Neural cell (in vitro differentiated cells): Measurements from ENCODE around the gene LCLAT1. TPM values are rescaled to one million over a fixed set of nuclear protein-coding genes. Genes with fewer than 3 reads are reported as not detected.

Experiments used
- H2AFZ ChIP-seq: fragments of 200-600, 300-800 bp; sonication (generic), shearing (Covaris generic); 2 replicates; pipeline ENCODE4 v1.6.0; 2014; ENCODE audit warnings: low read depth, mild to moderate bottlenecking, antibody characterized with exemption, low read length, moderate library complexity
- H3F3A ChIP-seq: fragments of 200-600 bp; shearing (Covaris generic); 2 replicates; pipeline ENCODE4 v1.6.1; 2016; ENCODE audit warnings: mild to moderate bottlenecking, moderate library complexity, mixed read lengths, antibody characterized with exemption, low read length; ENCODE audit not compliant: insufficient read depth, poor library complexity, severe bottlenecking
- H3K27ac ChIP-seq: fragments of 200-600, 300-800 bp; sonication (generic), shearing (Covaris generic); 2 replicates; pipeline ENCODE4 v1.5.1; 2014; ENCODE audit warnings: mild to moderate bottlenecking, low read length, moderate library complexity
- H3K27me3 ChIP-seq: fragments of 300-800, 200-600 bp; sonication (generic), shearing (Covaris generic); 2 replicates; pipeline ENCODE4 v1.6.0; 2014; ENCODE audit warnings: mild to moderate bottlenecking, low read depth, low read length, moderate library complexity; ENCODE audit not compliant: insufficient read depth
- H3K36me3 ChIP-seq: fragments of 300-800, 200-600 bp; sonication (generic), shearing (Covaris generic); 2 replicates; pipeline ENCODE4 v1.5.1; 2014; ENCODE audit warnings: mild to moderate bottlenecking, antibody characterized with exemption, low read length, moderate library complexity; ENCODE audit not compliant: insufficient read depth
- H3K4me2 ChIP-seq: fragments of 300-800, 200-600 bp; sonication (generic), shearing (Covaris generic); 2 replicates; pipeline ENCODE4 v1.6.0; 2014; ENCODE audit warnings: mild to moderate bottlenecking, low read length
- H3K4me3 ChIP-seq: fragments of 300-800, 200-600 bp; sonication (generic), shearing (Covaris generic); 2 replicates; pipeline ENCODE4 v1.5.1; 2014; ENCODE audit warnings: mild to moderate bottlenecking, low read length, moderate library complexity
- H3K79me2 ChIP-seq: fragments of 200-600 bp; shearing (Covaris generic); replicated peaks from 2 replicates; pipeline ENCODE4 v1.6.0; 2014; ENCODE audit warnings: mild to moderate bottlenecking, low read length, moderate library complexity; ENCODE audit not compliant: insufficient read depth
- H3K9ac ChIP-seq: fragments of 300-800, 200-600 bp; sonication (generic), shearing (Covaris generic); 2 replicates; pipeline ENCODE4 v1.6.1; 2016; ENCODE audit warnings: mild to moderate bottlenecking, low read length, mixed read lengths
- H3K9me2 ChIP-seq: fragments of 200-600 bp; shearing (Covaris generic); 2 replicates; pipeline ENCODE4 v1.6.1; 2016; ENCODE audit warnings: mild to moderate bottlenecking, low read length, mixed read lengths; ENCODE audit not compliant: insufficient read depth
- H3K9me3 ChIP-seq: fragments of 200-600, 300-800 bp; sonication (generic), shearing (Covaris generic); 2 replicates; pipeline ENCODE4 v1.6.1; 2016; ENCODE audit warnings: mild to moderate bottlenecking, mixed run types, low read length, moderate library complexity, mixed read lengths
- H4K20me1 ChIP-seq: fragments of 200-600 bp; shearing (Covaris generic); 2 replicates; pipeline ENCODE4 v1.6.1; 2016; ENCODE audit warnings: mild to moderate bottlenecking, mixed run types; ENCODE audit not compliant: insufficient read depth
- CTCF ChIP-seq: fragments of 450-650 bp; IDR thresholded peaks from 2 replicates; pipeline ENCODE4 v1.5.1; 2014; ENCODE audit warnings: antibody characterized with exemption, mild to moderate bottlenecking, moderate library complexity; ENCODE audit not compliant: poor library complexity, severe bottlenecking
- EP300 ChIP-seq: fragments of 450-650 bp; conservative IDR thresholded peaks from 2 replicates; pipeline ENCODE4 v1.6.1; 2014; ENCODE audit warnings: antibody characterized with exemption, mild to moderate bottlenecking, moderate library complexity; ENCODE audit not compliant: poor library complexity, severe bottlenecking
- EZH2 ChIP-seq: fragments of 200-600, 300-800 bp; shearing (Covaris generic), sonication (generic); IDR thresholded peaks from 2 replicates; pipeline ENCODE4 v1.6.1; 2014; ENCODE audit warnings: antibody characterized with exemption, low read length, borderline replicate concordance, mild to moderate bottlenecking; ENCODE audit not compliant: insufficient read depth, poor library complexity, severe bottlenecking
- MXI1 ChIP-seq: fragments of 450-650 bp; conservative IDR thresholded peaks from 2 replicates; pipeline ENCODE4 v1.6.1; 2014; ENCODE audit warnings: antibody characterized with exemption, mild to moderate bottlenecking; ENCODE audit not compliant: poor library complexity, severe bottlenecking
- POLR2AphosphoS5 ChIP-seq: IDR thresholded peaks from 2 replicates; pipeline ENCODE4 v1.6.1; 2012
- RAD21 ChIP-seq: fragments of 450-650 bp; conservative IDR thresholded peaks from 2 replicates; pipeline ENCODE4 v1.6.1; 2014; ENCODE audit warnings: antibody characterized with exemption, mild to moderate bottlenecking, moderate library complexity
- REST ChIP-seq: IDR thresholded peaks from 2 replicates; pipeline ENCODE4 v1.6.1; 2012; ENCODE audit warnings: borderline replicate concordance
- SMC3 ChIP-seq: fragments of 450-650 bp; conservative IDR thresholded peaks from 2 replicates; pipeline ENCODE4 v1.6.1; 2014; ENCODE audit warnings: antibody characterized with exemption, mild to moderate bottlenecking, moderate library complexity; ENCODE audit not compliant: poor library complexity
- TAF1 ChIP-seq: IDR thresholded peaks from 2 replicates; pipeline ENCODE4 v1.6.1; 2012; ENCODE audit warnings: low read depth
- polyA plus RNA-seq: library from polyadenylated mRNA; depleted of rRNA; stranded (reverse); fragments of >200 nt; gene quantifications from 2 replicates; pipeline ENCODE4 v1.2.3, GENCODE V29; 2014

The LCLAT1 gene
- polyA plus RNA-seq, 1 donor from 2014 or later = 5.8 TPM

DNA sequence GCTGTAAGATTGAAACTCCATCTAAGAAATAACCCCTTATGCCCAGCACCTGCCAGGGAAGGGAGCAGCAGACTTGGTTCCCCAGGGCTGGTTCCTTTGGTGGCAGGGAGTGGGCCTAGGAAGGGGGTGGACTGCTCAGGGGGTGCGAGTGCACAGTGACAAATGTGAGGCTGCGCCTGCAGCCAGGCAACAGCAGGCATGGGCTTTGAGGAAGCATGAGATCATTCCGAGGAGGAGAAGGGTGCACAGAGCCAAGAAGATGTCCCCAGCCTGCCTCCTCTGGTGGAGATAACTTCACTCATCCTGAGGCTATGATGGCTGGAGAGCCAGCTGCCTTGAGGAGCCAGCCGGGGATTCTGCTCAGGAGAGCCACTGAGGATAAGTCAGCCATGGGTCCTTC lies 202.2 kb downstream of the LCLAT1 start:
- Histone ChIP-seq H4K20me1 (no peaks in the 10 kb centered on the region), H3F3A (no peaks in the 10 kb centered on the region), H3K4me2 (no peak overlapping the region), H3K79me2 (no peaks in the 10 kb centered on the region), H3K4me3 (no peak overlapping the region), H3K27ac (no peak overlapping the region), H3K36me3 (no peaks in the 10 kb centered on the region), H2AFZ (no peak overlapping the region), H3K9ac (no peak overlapping the region), H3K9me2 (no peaks in the 10 kb centered on the region), H3K9me3 (no peaks in the 10 kb centered on the region), H3K27me3 (no peaks in the 10 kb centered on the region)
- TF ChIP-seq CTCF = no peak
- TF ChIP-seq MXI1 = no peak
- TF ChIP-seq EZH2 = no peak
- TF ChIP-seq TAF1 = no peak
- no peak for TF ChIP-seq RAD21
- no peak for TF ChIP-seq REST
- no peak for TF ChIP-seq POLR2AphosphoS5
- no peak for TF ChIP-seq SMC3
- TF ChIP-seq EP300 = no peak

DNA sequence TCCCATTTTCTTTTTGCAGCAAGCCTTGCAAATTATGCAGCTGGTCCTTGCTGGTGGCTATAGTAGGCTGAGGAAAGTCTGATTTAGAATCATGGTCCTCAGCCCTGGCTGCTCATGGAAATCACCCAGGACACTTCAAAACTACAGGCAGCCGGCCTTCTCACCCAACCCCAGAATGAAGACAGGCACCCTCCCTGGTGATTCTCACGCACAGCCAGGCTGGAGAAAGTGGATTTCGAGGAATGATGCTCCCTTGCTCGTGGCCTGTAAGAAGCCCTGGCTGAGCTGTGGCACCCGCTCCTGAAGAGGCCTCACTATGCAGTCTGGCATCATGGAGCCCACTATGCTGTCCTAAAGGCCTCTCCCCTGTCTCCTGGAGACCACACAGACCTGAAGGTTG lies 202.8 kb downstream of the LCLAT1 start:
- Histone ChIP-seq H3K9me3 (no peaks in the 10 kb centered on the region), H3F3A (no peaks in the 10 kb centered on the region), H3K4me3 (no peak overlapping the region), H3K4me2 (no peak overlapping the region), H4K20me1 (no peaks in the 10 kb centered on the region), H3K36me3 (no peaks in the 10 kb centered on the region), H3K79me2 (no peaks in the 10 kb centered on the region), H3K27me3 (no peaks in the 10 kb centered on the region), H3K9me2 (no peaks in the 10 kb centered on the region), H3K9ac (no peak overlapping the region), H3K27ac (no peak overlapping the region), H2AFZ (no peak overlapping the region)
- TF ChIP-seq POLR2AphosphoS5 = no peak
- TF ChIP-seq CTCF = no peak
- TF ChIP-seq EP300 = no peak
- TF ChIP-seq REST = no peak
- TF ChIP-seq RAD21 = no peak
- TF ChIP-seq EZH2 = no peak
- no peak for TF ChIP-seq MXI1
- TF ChIP-seq SMC3 = no peak
- no peak for TF ChIP-seq TAF1
